Stimulated activated CD4-positive, alpha-beta T cell treated with anti-CD3 and anti-CD28 coated beads, Interleukin-4, amount 100 ng/mL, for 4 hours (primary cell): ENCODE data around the gene SHANK2.

ENCODE experiments used
- DNase-seq, 2 experiments: peaks; one replicate each; pipeline ENCODE4 v3.0.0-alpha.2; 2020

The SHANK2 gene

DNA sequence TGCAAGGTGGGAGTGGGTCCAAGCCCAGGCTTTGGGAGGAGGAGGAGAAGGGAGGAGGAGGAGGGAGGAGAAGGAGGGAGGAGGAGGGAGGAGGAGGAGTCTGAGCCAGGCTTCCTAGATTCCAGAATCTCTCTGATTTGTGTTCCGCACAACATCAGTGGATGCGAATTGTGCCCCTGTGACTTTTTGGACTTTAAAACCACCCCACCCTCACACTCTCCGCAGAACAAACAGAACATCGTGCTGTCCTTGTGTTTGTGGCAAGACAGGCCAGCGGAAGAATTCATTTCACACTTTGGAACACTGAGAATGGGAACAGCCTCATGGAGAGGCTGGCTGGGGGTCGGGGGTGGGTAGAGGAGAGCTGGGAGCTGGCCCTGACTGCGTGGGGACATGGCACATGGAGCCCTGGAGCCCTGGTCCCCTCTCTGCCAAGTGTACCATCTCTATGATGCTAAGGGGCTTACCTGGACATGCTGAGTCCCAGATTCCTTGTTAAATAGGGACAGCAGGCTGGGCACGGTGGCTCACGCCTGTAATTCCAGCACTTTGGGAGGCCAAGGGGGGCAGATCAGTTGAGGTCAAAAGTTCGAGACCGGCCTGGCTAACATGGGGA lies 16.4 kb upstream of the SHANK2 start:
- no peak for DNase-seq

DNA sequence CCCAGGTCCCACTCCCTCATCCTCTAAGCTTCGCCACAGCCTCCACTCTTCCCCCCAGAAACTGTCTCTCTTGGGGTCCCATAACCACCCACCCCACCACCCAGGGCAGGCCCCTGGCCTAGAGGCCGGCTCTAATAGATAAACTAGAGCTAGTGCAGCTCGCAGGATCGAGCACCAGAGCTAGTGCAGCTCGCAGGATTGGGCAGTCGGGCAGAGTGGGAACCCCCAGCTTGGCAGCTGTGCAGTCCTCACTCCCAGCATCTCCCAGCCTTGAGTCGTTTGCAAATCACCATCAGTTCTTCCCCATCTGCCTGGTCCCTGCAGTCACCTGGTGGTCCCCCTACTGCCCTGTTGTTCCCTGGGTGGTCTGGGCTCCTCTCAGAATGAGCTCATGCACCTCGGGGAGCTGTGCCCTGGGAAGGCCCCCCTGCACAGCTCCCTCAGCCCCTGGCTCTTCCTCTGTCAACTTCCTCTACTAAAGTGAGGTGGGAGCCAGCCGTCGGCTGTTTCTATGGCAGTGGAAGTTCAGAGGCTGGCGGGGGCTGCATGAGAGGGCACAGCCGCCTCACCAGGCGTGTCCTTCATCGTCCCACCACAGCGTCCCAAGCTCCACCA lies 15.5 kb upstream of the SHANK2 start:
- DNase-seq = no peak

DNA sequence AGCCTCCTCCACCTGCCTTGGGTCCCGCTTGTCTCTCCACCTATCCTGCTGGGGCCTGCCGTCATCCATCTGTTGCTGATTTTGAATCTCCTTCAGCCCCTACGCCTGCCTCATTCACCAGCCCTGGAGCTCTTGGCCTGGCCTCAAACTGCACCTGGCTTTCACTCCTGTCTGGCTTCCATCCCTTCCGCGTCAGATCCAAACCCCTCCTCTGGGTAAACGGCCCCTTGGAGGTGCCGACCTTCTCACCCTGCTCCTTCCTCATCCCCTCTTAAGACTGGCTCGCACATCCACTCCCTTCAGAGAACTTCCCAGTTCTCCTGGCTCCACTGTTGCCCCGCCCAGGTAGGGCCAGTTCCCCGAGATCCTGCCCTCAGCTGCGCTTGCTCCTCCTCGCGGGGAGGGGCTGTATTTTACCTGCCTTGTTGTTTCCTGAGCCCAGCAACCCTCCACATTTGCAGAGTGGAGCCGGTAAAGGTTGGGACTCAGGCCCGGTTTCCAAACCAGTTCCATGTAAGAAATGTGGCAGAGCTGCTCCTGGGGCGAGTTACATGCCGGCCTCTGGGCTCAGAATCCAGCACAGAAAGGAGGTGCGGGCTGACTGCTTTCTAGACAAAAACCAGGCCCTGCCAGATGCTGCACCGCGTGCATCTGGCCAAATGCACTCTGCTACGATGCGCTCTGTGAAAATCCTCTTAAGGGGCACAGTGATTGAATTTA lies 13.9 kb upstream of the SHANK2 start:
- no peak for DNase-seq

DNA sequence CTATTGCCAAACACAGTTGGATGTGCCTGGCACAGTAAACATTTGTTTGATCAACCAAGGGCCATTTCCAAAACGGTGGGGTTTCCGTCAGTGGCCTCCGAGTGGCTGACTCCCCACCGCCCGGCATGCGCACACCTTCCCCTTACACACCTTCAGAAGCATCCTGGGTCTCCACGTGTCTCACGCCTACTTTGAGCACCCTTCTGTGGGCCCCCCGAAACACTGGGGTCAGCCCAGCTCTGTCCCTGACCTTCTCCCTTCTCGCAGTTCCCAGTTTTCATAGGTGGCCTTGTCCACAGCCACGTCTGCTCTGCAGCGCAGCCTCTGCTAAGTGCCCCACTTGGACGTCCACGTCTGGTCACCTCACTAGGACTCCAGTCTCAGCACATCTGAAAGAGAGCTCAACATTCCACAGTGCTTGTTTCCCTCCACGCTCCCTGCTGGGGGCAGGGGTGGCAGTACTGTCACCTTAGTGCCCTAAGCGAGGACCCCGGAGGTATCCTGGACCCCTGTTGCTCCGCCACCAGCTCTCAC lies 13.2 kb upstream of the SHANK2 start:
- no peak for DNase-seq

DNA sequence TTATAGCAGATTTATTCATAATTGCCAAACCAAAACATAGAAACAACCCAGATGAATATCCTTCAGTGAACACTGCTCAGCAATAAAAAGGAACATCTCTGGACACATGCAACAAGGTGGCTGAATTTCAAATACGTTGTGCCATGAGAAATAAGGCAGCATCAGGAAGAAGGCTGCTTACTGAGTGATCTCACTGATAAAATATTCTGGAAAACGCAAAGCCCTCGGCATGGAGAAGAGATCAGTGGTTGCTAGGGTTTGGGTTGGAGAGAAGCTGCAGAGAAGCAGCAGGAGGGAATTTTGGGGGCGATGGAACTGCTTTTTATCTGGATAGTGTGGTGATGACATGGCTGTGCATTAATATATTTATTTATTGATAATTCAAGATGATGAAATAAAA lies 11.0 kb upstream of the SHANK2 start:
- no peak for DNase-seq

DNA sequence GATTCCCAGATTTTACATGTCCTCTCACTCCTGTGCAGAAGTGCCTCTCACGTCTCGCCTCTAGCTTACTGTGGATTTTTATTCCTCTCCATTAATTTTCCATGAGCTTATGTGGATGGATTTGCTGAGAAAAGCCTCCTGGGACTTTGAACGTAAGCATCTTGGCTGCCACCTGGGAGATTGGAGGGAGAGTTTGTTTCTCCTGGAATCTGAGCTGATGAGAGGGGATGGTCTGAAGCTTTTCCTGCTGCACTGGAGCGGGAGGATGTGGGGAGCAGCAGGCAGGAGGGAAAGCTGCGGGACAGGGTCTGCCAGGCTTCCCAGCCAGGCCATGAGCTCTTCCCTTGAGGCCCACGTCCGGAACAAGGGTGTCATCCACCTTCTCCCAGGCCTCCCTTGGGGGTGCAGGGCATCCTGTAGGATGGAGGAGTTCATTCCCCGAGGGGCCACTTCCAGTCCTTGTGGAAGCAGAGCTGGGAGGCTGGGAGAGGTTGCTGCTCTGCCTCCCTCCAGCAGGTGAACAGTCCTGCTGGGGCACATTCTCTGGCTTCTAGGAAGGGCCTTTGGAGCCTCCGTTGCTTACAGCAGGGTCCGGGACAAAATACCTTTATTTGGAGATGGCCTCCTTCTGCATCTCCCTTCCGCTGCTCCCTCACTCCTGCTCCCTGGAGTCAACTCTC lies 3.6 kb upstream of the SHANK2 start:
- DNase-seq = no peak

DNA sequence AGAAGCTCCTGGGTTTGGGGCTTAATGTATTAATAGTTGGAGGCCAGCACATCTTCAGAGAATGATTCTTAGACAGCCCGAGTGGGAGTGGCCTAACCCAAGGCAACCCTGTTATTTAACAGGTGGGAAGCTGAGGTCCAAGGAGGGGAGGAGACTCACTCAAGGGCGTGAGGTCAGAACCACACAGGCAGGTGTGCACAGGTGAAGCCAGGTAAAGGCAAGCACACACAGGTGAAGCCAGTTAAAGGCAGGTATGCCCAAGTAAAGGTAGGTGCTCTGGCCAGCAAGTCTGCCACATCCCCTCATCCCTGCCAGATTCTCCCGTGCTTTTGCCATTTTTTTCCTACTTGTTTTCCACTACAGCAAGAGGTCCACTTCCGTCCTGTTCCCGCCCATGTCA lies 2.9 kb upstream of the SHANK2 start:
- no peak for DNase-seq

DNA sequence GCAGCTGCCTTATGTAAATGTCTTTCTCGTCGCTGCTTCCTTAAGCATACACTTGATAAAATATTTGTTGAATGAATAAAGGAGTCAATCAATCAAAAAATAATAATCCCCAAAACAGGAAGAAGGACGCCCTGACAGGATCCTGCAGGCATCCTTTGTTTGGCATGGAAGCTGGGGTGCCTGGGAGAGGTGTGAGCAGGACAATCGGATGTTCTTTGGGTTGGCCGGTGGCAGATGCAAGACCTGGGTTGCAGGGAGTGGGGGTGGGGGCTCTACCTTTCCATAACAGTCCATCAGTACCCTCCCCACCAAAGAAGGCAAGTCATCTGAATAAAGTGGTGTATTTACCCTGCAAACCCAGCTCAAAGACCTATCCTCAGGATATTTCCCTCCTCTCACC lies 1.4 kb upstream of the SHANK2 start:
- DNase-seq = no peak

DNA sequence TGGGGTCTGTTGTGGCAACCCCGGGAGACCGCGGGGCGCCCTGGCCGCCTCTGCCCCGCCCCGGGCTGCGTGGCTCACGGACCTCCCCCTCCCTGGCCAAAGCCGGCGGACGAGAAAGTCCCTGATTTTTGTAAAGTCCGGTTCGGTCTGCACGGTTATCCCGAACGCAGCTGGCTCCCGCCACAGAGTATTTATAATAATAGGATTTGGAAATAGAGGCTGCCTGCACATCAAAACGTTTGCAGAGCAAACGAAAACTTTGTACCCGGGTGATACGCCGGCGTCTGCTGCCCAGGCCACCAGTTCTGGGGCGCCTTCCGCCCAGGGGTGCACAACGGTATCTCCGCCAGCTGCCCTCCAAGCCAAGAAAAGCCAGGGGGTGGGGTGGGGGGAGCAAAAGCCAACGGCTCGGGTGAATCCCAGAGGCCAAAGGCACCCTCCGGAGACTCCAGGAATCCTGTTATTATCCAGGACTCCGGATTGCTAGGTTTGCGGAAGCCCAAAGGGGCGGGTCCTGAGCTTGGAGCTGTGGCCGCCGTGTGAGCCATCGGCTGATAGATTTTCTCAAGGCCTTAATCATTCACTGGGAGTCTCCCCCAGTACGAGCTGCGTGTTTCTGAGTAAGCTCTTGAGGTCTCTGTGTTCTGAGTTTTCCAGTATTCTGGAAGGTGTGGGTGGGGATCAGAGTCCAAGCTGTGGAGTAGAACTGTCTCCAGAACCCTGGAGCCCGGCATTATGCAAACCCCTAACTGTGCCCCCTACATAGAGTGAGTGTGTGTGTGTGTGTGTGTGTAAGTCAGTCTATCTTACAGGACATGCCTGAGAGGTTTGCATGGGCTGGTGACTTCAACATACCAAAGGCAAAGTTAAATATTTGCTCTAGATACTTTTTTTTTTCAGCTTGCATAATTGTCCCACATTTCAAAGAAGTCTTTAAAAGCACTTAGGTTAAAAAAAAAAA lies 673 bp upstream of the SHANK2 start:
- DNase-seq = no peak

DNA sequence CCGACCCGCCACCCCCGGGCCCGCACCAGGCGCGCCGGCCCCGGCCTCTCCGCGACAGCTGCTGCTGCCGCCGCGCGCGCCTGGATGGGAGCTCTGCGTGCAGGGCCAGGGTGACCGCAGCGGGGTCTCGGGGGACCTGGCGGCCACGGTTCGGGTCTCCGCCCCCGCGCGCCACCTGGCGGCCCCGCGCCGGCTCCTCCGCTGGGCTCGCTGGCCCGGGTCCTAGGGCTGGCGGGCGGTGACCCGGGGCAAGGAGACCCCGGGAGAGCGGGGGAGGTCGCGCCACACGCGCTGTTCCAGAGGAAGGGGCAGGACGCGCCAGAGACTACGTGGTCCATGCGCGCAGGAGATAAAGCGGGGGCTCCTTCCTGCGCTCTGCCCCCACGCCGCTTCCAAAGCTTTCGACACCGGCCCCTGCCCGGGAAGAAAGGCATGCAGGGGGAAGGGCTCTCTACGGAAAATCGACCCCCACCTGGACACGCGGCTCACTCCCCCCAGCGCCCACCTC lies 562 bp downstream of the SHANK2 start:
- DNase-seq = no peak

DNA sequence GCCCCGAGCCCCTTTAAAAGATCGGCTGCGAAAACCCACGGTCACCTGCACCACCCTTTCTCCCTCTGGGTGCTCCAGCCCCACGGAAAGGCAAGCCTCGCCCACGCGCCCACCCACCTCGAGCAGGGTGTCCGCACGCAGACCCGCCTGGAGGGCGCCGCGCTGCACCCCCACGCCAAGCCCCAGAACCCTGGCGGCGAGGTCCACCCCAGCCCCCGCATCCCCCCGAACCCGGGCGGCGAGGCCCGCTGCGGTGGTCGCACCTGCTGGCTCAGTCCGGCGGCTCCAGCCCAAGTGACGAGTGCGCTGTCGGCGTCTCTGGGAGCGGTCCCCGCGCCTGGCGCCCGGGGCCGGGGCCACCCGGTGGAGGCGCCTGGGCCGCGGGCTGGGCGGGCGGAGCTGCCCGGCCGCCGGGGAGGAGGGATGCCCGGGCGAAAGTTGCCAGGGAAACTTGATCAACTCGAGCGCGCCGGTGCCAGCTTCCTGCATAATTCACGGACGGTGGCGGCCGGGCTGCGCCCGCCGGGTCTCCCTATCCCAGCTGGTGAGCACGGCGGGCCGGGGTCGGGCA lies 1.1 kb downstream of the SHANK2 start:
- DNase-seq = no peak

DNA sequence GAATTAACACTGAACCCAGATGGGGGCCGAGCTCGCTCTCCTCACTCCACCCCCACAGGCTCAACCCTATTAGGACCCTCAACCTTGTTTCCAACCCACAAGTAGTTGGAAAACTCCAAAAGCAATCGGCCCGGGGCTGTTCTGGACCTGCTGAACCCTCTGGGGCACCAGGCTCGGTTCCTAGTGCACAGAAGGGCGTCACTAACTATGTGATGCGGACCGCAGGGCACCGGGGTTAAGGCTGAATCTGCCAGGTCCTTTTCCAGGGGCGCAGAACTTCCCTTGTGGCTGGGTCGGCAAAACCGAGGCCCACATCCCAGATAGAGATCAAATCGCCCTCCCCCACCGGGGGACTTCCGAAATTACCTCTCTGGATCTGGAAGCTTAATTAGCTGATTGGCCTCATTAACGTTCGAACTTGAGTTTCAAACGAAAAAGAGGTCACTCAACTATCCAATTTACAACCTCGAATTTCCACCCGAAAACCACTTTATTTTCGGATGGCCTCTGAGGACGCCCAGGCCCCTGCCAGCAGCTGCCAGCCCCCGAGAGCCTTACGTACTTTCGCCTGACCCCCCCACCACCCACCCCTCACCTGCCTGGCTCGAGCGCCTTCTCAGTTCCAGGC lies 1.7 kb downstream of the SHANK2 start:
- no peak for DNase-seq

DNA sequence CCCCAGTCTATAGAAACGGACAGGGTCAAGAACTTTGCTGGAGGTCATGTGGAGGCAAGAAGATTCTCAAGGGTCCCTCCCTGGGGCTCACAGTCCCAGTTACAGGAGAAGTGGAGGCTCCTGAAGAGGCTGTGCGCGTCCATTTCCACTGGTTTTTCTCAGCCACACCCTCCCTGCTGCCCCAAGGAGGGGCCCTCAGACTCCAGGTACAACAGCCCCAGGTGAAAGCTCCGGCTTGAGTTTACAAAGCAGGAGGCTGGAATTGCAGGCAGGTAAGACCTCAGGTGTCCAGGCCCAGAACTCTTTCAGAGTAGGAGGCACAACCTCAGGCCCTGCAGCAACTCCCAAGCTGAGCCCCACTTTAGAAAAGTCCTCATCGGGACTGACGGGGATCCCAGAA lies 3.1 kb downstream of the SHANK2 start:
- DNase-seq = no peak

DNA sequence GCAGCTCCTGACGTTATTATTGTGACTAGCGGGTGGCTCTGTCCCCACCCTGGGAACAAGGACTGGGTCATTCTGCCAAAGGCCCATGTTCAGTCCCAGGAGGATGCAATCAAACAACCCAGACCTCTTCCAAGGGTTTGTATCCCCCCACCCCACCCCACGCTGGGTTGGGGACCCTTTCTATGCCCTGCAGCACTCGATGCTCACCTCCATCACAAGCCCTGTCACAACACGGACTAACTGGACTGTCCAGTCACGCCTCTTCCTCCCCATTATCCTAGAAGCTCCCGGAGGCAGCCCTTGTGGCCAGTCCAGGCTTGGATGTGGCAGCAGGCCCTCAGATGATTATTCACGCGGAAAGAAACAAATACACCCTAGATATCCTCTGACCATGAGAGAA lies 3.7 kb downstream of the SHANK2 start:
- no peak for DNase-seq

DNA sequence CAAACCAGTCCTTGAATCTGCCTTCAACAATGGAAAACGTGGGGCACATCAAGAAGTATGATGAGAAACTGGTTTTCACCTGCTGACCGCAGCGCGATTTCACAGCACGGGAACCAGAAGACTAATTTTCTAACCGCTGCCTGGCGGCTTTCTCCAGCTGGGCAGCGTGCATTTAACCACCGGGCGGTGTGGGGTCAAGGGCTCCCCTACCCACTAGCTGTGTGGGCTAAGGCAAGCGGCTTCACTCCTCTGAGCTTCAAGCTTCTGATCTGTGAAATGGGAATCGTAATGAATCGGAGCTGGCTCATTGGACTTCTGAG lies 4.2 kb downstream of the SHANK2 start:
- no peak for DNase-seq

DNA sequence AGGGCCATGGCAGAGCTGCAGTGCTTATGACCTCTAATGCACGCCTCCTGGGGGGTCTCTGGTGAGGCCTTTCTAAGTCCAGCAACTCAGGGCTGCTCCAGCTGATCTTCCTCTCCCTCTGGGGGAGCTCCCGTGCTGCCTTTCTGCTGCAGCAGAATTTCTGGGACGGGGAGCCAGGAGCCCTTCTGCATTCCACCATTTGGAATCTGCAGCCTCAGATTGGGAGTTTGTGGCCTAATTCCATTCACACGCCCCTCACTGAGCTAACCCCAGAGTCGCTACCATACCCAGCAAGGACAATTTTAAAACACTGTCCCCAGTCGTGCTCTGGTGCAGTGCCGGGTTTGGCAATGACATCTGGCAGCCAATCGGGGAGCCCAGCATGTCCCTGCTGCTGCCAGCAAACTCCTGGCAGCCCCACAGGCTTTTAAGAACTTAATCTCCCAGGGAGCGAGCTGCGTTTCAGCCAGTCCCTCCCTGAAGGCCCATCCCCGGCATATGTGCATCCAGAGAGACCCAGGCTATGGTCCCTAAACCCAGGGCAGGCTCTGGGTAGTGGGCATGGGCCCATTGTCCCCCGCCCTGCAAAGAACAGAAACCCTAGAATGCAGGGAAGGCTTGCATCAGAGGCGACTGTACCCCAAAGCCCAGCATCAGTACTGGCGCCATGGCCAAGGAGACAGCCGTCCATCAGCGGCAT lies 4.7 kb downstream of the SHANK2 start:
- no peak for DNase-seq

DNA sequence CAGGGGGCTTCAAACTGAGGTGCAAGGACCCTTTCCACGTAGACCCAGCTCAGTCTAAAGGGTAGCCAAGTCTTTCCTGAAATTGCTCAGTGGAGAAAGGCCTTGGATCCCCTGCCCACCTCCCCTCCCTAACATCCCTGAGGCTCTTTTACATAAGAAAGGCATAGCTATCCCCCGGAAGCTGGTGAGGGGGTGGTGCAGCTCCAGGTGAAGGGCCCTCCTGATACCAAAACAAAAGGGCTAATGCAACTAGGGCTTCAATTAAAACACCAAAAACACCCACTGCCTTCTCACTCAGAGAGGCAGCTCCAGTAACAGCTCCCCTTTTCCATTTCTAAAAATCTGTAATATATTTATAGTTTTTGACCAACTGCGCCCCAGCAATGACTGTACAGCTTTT lies 5.8 kb downstream of the SHANK2 start:
- DNase-seq = no peak

DNA sequence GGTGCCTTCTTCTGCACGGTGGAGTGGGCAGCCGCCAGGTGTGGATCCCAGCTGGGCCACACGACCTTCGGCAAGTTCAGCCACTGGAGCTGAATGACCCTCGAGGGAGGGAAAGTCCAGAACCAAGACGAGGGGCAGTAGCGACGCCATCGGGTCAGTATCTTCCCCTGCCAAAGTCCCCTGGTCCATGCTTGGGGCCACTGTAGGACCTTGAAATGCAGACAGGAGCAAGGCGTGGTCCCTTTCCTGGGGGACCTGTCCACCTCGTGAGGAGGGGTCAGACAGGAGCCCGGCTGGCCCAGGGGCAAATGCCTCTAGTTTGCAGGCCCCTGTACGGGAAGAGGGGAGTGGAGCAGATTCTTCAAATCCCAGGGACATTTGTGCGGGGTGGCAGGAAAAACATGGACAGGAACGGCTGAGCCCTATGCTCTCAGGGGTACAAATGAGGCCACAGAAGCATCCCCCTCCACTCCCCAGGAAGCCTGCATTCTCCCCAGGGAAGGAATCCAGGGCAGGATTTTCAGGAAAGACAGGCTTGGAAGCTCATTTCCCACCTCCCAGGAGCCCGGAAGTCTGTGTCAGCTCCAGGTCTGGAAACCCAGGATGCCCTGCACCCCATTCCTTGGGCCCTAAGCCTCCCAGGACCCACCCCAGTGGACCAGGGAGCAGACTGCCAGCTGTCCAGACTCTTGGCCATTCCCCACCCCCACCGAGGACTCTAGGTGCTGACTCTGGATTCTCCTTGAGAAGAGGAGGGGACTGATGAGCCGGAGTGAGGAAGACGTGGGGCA lies 6.6 kb downstream of the SHANK2 start:
- no peak for DNase-seq

DNA sequence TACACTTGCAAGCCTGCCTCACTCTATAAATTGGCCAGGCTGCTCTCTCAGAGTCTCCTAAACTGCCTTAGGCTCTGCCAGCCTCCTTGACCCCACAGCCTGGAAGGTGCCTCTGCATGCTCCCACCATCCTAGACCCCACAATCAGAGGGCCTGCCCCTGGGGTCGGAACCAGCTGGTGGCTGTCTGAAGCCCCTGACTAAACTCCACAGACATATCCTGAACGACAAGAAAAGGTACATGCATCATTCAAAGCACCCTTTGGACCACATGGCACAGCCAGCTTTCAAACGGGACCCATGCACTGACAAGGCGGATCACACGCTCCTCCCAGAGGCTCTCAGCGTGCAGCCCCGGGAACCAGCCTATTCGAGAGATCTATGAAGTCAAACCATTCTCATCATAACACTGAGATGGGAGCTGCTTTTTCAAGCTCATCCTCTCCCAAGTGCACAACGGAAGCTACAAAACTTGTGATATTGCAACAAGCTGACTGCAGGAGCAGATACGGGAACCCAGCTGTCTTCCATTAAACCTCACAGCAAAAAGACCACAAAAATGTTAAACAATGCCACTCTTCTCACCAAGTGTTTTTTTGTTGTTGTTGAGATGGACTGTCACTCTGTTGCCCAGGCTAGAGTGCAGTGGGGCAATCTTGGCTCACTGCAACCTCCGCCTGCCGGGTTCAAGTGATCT lies 8.1 kb downstream of the SHANK2 start:
- no peak for DNase-seq
